Gastrocnemius medialis (tissue), 4 donors: ENCODE measurements around the gene TAPT1. TPM values are rescaled to one million over a fixed set of nuclear protein-coding genes. Genes with fewer than 3 reads are reported as not detected.

Experiments
- ATAC-seq, 2 donors: fragments of 150-250 bp; one replicate each; pipeline ENCODE4 v1.9.1; 2016
- DNase-seq, 2 donors: peaks; one replicate each; pipeline ENCODE4 v3.0.0-alpha.2; 2019
- H3K27ac ChIP-seq, 4 donors: fragments of 200-600 bp; sonication (generic); 1 replicate in 1 of 4; 2 replicates in 3 of 4; pipeline ENCODE4 v1.5.1; 2016 to 2018; ENCODE audit warnings: mild to moderate bottlenecking in 2 of 4, moderate library complexity in 1 of 4
- H3K27me3 ChIP-seq, 3 donors: fragments of 200-600 bp; sonication (generic) in 2 of 3; 1 replicate in 1 of 3; 2 replicates in 2 of 3; pipeline versions ENCODE4 v1.5.1 to v1.6.0; 2016 to 2019; ENCODE audit warnings: mild to moderate bottlenecking in 1 of 3, moderate library complexity in 1 of 3
- H3K36me3 ChIP-seq, 2 donors: fragments of 200-600 bp; sonication (generic) in 1 of 2; one replicate each; pipeline ENCODE4 v1.5.1; 2017 to 2018
- H3K4me1 ChIP-seq, 2 donors: fragments of 200-600 bp; sonication (generic) in 1 of 2; one replicate each; pipeline ENCODE4 v1.5.1; 2016 to 2017; ENCODE audit warnings: mild to moderate bottlenecking in 2 of 2
- H3K4me3 ChIP-seq, 4 donors: fragments of 200-600 bp; sonication (generic) in 3 of 4; 1 replicate in 1 of 4; 2 replicates in 3 of 4; pipeline ENCODE4 v1.5.1; 2016 to 2019; ENCODE audit warnings: mild to moderate bottlenecking in 2 of 4
- H3K9me3 ChIP-seq, 3 donors: fragments of 200-600 bp; sonication (generic) in 2 of 3; 1 replicate in 1 of 3; 2 replicates in 2 of 3; pipeline ENCODE4 v1.5.1; 2016 to 2019
- POLR2A ChIP-seq, 2 donors: fragments of 450-650 bp; IDR thresholded peaks; one replicate each; pipeline ENCODE4 v1.6.1; 2017; ENCODE audit warnings: antibody characterized with exemption in 2 of 2, mild to moderate bottlenecking in 2 of 2, moderate library complexity in 2 of 2
- in situ Hi-C, 4 donors: fragments of 200-750 bp; cut with MboI; loops; one replicate each; pipeline versions ENCODE4 v1.15.0 to v1.8.0; 2017; ENCODE audit warnings: low sequenced_read_pairs in 4 of 4
- intact Hi-C: fragments of 100-400 bp; cut with DNase I; formaldehyde crosslinking; loops from one replicate; pipeline ENCODE4 v1.15.1; 2023; ENCODE audit warnings: low total_unique reads
- total RNA-seq, 4 donors: library from RNA; depleted of rRNA; stranded (reverse); fragments of >200 nt; gene quantifications; one replicate each; pipeline versions ENCODE4 v1.1.0 to v1.2.3, GENCODE V29; 2016
- TF ChIP-seq, protein P1 (sequence below), 5 experiments: fragments of 450-650 bp in 3 of 5; fragments of 200-600 bp in 2 of 5; sonication (generic) in 2 of 5; IDR thresholded peaks in 4 of 5; conservative IDR thresholded peaks in 1 of 5; 1 replicate in 4 of 5; 2 replicates in 1 of 5; pipeline ENCODE4 v1.5.1; 2016 to 2019; ENCODE audit warnings: antibody characterized with exemption in 5 of 5, mild to moderate bottlenecking in 3 of 5, moderate library complexity in 3 of 5

TAPT1 gene
- total RNA-seq, 4 donors from 2014 or later, result 29.5 to 44.1 (median 40.8) TPM

DNA sequence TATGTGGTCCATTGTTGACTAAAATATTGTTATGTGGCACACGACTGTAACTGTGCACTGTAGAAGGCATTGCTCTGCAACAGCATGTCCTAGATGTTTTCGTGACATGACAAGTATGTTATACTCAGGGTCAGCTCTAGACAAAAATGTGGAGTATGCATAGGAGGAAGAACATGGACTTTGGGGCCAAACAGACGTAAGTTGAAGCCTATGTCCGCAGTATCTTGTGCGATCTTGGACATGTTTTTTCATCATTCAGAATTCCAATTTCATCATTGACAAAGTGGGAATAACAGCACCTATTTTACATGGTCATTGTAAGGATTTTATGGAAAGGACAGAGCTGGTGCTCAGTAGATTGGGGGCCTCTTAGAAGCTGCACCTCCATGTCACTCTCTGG lies 114.7 kb downstream of the TAPT1 start:
- DNase-seq (no peak), ATAC-seq (no peak)
- Histone ChIP-seq H3K9me3 (no peaks in the 10 kb centered on the region), H3K27ac (no peak overlapping the region), H3K27me3 (no peaks in the 10 kb centered on the region), H3K36me3 (no peaks in the 10 kb centered on the region), H3K4me3 (no peak overlapping the region), H3K4me1 (peaks cover 30% of the 10 kb centered on the region in 2 donors)
- no peak for TF ChIP-seq POLR2A (IDR thresholded peaks at IDR 0.05)
- in situ Hi-C loops (no loop called here), intact Hi-C loops (loop anchor here (10.0 kb wide), 2 partner anchors 113 to 307 kb away; partner anchors contain the start of gene TAPT1)

DNA sequence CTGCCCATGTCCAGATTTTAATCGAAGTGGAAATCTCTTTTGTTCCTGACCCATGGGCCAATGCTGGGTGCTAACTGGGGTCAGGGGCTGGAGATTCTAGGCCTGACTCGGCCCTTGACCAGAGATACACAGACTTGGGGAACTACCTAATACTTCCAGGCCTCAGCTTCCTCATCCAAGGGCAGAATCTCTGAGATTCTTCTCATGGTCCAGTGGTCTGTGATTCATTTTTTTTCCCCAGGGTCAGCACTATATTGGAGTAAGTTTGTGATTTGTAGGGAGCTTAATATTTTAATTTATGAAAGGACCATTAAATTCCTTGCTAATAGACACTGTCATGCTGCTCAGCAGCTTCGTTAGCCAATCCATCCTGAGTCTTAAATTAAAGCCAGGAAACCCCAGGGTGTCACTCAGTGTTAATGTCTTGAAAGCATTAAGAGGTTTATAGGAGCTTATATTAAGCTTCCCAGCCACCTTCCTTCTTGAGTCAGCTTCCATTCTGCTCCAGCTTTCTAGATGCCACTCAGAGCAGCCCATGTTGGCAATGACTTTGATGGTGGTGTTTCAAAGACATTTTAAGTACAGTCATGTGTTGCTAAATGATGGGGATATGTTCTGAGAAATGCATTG lies 115.5 kb downstream of the TAPT1 start:
- TF ChIP-seq, protein P1, sequence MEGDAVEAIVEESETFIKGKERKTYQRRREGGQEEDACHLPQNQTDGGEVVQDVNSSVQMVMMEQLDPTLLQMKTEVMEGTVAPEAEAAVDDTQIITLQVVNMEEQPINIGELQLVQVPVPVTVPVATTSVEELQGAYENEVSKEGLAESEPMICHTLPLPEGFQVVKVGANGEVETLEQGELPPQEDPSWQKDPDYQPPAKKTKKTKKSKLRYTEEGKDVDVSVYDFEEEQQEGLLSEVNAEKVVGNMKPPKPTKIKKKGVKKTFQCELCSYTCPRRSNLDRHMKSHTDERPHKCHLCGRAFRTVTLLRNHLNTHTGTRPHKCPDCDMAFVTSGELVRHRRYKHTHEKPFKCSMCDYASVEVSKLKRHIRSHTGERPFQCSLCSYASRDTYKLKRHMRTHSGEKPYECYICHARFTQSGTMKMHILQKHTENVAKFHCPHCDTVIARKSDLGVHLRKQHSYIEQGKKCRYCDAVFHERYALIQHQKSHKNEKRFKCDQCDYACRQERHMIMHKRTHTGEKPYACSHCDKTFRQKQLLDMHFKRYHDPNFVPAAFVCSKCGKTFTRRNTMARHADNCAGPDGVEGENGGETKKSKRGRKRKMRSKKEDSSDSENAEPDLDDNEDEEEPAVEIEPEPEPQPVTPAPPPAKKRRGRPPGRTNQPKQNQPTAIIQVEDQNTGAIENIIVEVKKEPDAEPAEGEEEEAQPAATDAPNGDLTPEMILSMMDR (IDR thresholded peaks at IDR 0.05 in 4 of 5, conservative IDR thresholded peaks at IDR 0.05 in 1 of 5), result no peak
- H3K27me3 ChIP-seq, result no peaks in the 10 kb centered on the region
- H3K9me3 ChIP-seq, result no peaks in the 10 kb centered on the region
- no peak for ATAC-seq
- H3K4me1 ChIP-seq, result peaks cover 22% of the 10 kb centered on the region in 2 donors
- H3K4me3 ChIP-seq, result no peak overlapping the region
- DNase-seq, result no peak
- intact Hi-C loops, result loop anchor here (10.0 kb wide), 2 partner anchors 114 to 306 kb away; partner anchors contain the start of gene TAPT1
- in situ Hi-C loops, result no loop called here
- no peaks in the 10 kb centered on the region for H3K36me3 ChIP-seq
- no peak overlapping the region for H3K27ac ChIP-seq

Other genes starting within 250 kb of the TAPT1 start
- 1 to 10 TPM in 1 of 4 donors, under 1 TPM in 2, not detected in 1; 0.11 to 2.9 (median 0.58) TPM for gene PROM1, start 142.4 kb downstream of the TAPT1 start, total RNA-seq